ENCODE results near the gene PSMC4.
"Not testable (repeated sequence)": the region's sequence is repeated elsewhere in the genome, so short reads cannot be mapped to it uniquely, and the experiment has no call there.

DNA sequence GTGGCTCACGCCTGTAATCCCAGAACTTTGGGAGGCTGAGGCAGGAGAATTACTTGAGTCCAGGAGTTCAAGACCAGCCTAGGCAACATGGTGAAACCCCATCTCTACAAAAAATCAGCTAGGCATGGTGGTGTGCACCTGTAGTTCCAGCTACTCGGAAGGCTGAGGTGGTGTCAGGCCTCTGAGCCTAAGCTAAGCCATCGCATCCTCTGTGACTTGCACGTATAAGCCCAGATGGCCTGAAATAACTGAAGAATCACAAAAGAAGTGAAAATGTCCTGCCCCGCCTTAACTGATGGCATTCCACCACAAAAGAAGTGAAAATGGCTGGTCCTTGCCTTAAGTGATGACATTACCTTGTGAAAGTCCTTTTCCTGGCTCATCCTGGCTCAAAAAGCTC, 13.1 kb upstream of the PSMC4 start:
- not testable (repeated sequence) for TF ChIP-seq POLR2AphosphoS5 (IDR thresholded peaks at IDR 0.05; ENCODE audit: low read depth, low read length); JUND (IDR thresholded peaks at IDR 0.05); YY1 (IDR thresholded peaks at IDR 0.05; ENCODE audit: low read depth); SIN3A (IDR thresholded peaks at IDR 0.05; ENCODE audit: borderline replicate concordance, low read depth, low read length); FOXJ3 (CRISPR knock-in tag; IDR thresholded peaks at IDR 0.05); TAF1 (IDR thresholded peaks at IDR 0.05; ENCODE audit: borderline replicate concordance, low read depth, low read length); RFX5 (IDR thresholded peaks at IDR 0.05; ENCODE audit: low read length); ELF1 (IDR thresholded peaks at IDR 0.05); RXRA (IDR thresholded peaks at IDR 0.05; ENCODE audit: borderline replicate concordance, low read depth)
- TF ChIP-seq, protein P1, sequence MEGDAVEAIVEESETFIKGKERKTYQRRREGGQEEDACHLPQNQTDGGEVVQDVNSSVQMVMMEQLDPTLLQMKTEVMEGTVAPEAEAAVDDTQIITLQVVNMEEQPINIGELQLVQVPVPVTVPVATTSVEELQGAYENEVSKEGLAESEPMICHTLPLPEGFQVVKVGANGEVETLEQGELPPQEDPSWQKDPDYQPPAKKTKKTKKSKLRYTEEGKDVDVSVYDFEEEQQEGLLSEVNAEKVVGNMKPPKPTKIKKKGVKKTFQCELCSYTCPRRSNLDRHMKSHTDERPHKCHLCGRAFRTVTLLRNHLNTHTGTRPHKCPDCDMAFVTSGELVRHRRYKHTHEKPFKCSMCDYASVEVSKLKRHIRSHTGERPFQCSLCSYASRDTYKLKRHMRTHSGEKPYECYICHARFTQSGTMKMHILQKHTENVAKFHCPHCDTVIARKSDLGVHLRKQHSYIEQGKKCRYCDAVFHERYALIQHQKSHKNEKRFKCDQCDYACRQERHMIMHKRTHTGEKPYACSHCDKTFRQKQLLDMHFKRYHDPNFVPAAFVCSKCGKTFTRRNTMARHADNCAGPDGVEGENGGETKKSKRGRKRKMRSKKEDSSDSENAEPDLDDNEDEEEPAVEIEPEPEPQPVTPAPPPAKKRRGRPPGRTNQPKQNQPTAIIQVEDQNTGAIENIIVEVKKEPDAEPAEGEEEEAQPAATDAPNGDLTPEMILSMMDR (IDR thresholded peaks at IDR 0.05), result not testable (repeated sequence)
- TF ChIP-seq, protein P2, sequence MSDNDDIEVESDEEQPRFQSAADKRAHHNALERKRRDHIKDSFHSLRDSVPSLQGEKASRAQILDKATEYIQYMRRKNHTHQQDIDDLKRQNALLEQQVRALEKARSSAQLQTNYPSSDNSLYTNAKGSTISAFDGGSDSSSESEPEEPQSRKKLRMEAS (IDR thresholded peaks at IDR 0.05; ENCODE audit: low read depth), result not testable (repeated sequence)
- TF ChIP-seq, protein P3, sequence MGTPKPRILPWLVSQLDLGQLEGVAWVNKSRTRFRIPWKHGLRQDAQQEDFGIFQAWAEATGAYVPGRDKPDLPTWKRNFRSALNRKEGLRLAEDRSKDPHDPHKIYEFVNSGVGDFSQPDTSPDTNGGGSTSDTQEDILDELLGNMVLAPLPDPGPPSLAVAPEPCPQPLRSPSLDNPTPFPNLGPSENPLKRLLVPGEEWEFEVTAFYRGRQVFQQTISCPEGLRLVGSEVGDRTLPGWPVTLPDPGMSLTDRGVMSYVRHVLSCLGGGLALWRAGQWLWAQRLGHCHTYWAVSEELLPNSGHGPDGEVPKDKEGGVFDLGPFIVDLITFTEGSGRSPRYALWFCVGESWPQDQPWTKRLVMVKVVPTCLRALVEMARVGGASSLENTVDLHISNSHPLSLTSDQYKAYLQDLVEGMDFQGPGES (IDR thresholded peaks at IDR 0.05; ENCODE audit: low read depth, low read length), result not testable (repeated sequence)
- TF ChIP-seq, protein P4, sequence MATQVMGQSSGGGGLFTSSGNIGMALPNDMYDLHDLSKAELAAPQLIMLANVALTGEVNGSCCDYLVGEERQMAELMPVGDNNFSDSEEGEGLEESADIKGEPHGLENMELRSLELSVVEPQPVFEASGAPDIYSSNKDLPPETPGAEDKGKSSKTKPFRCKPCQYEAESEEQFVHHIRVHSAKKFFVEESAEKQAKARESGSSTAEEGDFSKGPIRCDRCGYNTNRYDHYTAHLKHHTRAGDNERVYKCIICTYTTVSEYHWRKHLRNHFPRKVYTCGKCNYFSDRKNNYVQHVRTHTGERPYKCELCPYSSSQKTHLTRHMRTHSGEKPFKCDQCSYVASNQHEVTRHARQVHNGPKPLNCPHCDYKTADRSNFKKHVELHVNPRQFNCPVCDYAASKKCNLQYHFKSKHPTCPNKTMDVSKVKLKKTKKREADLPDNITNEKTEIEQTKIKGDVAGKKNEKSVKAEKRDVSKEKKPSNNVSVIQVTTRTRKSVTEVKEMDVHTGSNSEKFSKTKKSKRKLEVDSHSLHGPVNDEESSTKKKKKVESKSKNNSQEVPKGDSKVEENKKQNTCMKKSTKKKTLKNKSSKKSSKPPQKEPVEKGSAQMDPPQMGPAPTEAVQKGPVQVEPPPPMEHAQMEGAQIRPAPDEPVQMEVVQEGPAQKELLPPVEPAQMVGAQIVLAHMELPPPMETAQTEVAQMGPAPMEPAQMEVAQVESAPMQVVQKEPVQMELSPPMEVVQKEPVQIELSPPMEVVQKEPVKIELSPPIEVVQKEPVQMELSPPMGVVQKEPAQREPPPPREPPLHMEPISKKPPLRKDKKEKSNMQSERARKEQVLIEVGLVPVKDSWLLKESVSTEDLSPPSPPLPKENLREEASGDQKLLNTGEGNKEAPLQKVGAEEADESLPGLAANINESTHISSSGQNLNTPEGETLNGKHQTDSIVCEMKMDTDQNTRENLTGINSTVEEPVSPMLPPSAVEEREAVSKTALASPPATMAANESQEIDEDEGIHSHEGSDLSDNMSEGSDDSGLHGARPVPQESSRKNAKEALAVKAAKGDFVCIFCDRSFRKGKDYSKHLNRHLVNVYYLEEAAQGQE (IDR thresholded peaks at IDR 0.05; ENCODE audit: low read depth, low read length), result not testable (repeated sequence)
- TF ChIP-seq, protein P5, sequence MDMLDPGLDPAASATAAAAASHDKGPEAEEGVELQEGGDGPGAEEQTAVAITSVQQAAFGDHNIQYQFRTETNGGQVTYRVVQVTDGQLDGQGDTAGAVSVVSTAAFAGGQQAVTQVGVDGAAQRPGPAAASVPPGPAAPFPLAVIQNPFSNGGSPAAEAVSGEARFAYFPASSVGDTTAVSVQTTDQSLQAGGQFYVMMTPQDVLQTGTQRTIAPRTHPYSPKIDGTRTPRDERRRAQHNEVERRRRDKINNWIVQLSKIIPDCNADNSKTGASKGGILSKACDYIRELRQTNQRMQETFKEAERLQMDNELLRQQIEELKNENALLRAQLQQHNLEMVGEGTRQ (IDR thresholded peaks at IDR 0.05; ENCODE audit: borderline replicate concordance, low read depth, low read length), result not testable (repeated sequence)
